Measurements from ENCODE around the gene NEK4.
A peak's percentile ranks its signal among the peaks of the same experiment; 100 is the strongest.

The NEK4 gene

DNA sequence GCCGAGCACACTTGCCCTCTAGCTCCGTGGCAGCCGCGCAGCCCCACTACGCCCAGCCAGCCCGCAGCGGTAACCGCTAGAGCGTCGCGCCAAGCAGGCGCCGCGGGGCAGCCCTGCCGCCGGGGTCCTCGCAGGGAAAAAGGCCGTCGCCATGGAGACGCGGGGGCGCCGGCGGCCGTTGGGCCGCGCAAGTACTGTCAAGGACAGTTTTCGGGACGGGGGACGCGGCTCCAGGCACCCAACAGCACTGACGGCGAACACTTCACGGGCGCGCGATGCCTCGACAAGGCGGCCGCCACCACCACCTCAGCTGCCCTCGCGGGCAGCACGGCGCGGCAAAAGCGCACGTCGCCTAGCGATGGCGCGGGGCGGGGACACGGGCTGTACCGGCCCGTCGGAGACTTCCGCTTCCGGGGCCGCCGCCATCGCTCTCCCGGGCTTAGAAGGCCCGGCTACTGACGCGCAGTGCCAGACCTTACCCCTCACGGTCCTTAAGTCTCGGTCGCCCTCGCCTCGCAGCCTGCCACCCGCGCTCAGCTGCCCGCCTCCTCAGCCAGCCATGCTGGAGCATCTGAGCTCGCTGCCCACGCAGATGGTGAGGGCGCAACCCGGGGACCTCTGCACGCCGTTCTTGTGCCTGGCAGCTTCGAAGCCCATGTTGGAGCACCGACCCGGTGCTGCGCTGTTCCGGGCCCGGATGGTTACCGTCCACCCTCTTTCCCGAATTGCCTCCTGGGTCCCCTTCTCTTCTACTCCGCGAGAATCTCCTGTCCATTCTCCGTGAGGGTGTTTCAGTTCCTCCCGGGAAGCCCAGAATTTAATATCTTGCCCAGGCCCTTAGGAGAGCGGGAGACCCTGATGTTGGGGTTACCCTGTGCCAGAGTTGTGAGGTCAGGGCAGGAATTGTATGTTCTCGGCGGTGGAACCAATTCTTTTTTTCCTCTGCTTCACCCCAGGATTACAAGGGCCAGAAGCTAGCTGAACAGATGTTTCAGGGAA lies 64.8 kb downstream of the NEK4 start, which contains the start of the genes GLT8D1 and SPCS1:
TSS of gene GLT8D1 (minus strand) at position 104 of the 999 bp plus-strand sequence. CDS start 5,331 bp downstream, outside the sequence.
TSS of gene SPCS1 (plus strand) at position 419 of the 999 bp plus-strand sequence. CDS start at position 560, 141 bp downstream.
- Histone ChIP-seq H3K36me3 (replicated peaks in 1 of 2; ENCODE audit: control insufficient read depth in 2 of 2, insufficient read depth in 2 of 2, low read length in 2 of 2) (peaks cover 4 to 37% of the 10 kb centered on the region in 2 donors), H3K14ac (ENCODE audit: low read length) (peak within 1 kb of the TSS; percentile 100), H3K27me3 (ENCODE audit: control insufficient read depth in 3 of 3, insufficient read depth in 3 of 3, low read depth in 1 of 3, low read length in 3 of 3) (no peaks in the 10 kb centered on the region), H3K9me3 (replicated peaks in 1 of 2; ENCODE audit: control insufficient read depth in 2 of 2, insufficient read depth in 1 of 2, low read depth in 1 of 2, low read length in 2 of 2) (peaks cover 0 to 1% of the 10 kb centered on the region in 2 donors), H2BK5ac (ENCODE audit: low read length) (peak within 1 kb of the TSS; percentile 98), H2BK120ac (ENCODE audit: low read depth, low read length) (no peak within 1 kb of the TSS), H3K4me1 (ENCODE audit: control insufficient read depth in 2 of 2, insufficient read depth in 1 of 2, low read depth in 1 of 2, low read length in 2 of 2) (peaks cover 5 to 8% of the 10 kb centered on the region in 2 donors), H3K4ac (ENCODE audit: low read length) (peak within 1 kb of the TSS; percentile 38), H3K79me1 (ENCODE audit: low read depth, low read length) (peaks cover 14% of the 10 kb centered on the region), H3K9ac (ENCODE audit: low read depth, low read length, poor library complexity) (peak within 1 kb of the TSS; percentile 100), H2AFZ (ENCODE audit: low read length) (peak within 1 kb of the TSS; percentile 99), H2BK12ac (ENCODE audit: low read length) (peak within 1 kb of the TSS; percentile 59), H4K91ac (ENCODE audit: low read depth, low read length, poor library complexity) (no peak within 1 kb of the TSS), H3K23ac (ENCODE audit: low read depth, low read length, poor library complexity) (peak within 1 kb of the TSS; percentile 96), H3K4me2 (ENCODE audit: insufficient read depth, low read length, poor library complexity, severe bottlenecking) (peak within 1 kb of the TSS; percentile 75), H4K8ac (ENCODE audit: low read depth, low read length) (no peak within 1 kb of the TSS), H2BK15ac (ENCODE audit: low read length) (peak within 1 kb of the TSS; percentile 69), H3K18ac (ENCODE audit: low read length) (peak within 1 kb of the TSS; percentile 100), H3K27ac (replicated peaks; ENCODE audit: low read length) (peak within 1 kb of the TSS; percentile 84), H3K4me3 (ENCODE audit: low read length in 2 of 2) (peak within 1 kb of the TSS; percentile 95 to 99), H2AK5ac (ENCODE audit: low read depth, low read length) (peak within 1 kb of the TSS; percentile 14)
- WGBS, 2 donors (ENCODE audit: extremely low coverage in 2 of 2, insufficient read length in 2 of 2, insufficient replicate concordance in 1 of 2): no CpG with 5 or more reads among the region's 94 CpGs
- peak; percentile 90 for DNase-seq (ENCODE audit: low spot score)

DNA sequence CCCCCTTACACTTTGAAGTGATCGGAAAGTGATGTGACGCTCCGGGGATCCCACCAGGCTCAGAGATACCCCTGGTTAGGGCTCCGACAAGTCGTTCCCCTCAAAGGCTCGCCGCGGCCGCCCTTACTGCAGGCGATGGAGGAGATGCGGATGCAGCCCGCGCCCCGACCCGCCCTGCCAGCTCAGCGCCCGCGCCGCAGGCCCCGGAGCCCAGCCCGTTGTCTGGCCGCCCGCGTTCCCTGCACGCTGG lies 65.4 kb downstream of the NEK4 start:
- peak overlapping the region; percentile 99 for H2AFZ ChIP-seq (ENCODE audit: low read length)
- no peak overlapping the region for H3K4ac ChIP-seq (ENCODE audit: low read length)
- peak overlapping the region; percentile 95 to 99 for H3K4me3 ChIP-seq (ENCODE audit: low read length in 2 of 2)
- peak overlapping the region; percentile 69 for H3K4me2 ChIP-seq (ENCODE audit: insufficient read depth, low read length, poor library complexity, severe bottlenecking)
- no peaks in the 10 kb centered on the region for H3K27me3 ChIP-seq (ENCODE audit: control insufficient read depth in 3 of 3, insufficient read depth in 3 of 3, low read depth in 1 of 3, low read length in 3 of 3)
- H2BK15ac ChIP-seq (ENCODE audit: low read length): peak overlapping the region; percentile 39
- peaks cover 4 to 31% of the 10 kb centered on the region in 2 donors for H3K36me3 ChIP-seq (replicated peaks in 1 of 2; ENCODE audit: control insufficient read depth in 2 of 2, insufficient read depth in 2 of 2, low read length in 2 of 2)
- H3K9ac ChIP-seq (ENCODE audit: low read depth, low read length, poor library complexity): peak overlapping the region; percentile 100
- no peak overlapping the region for H2BK12ac ChIP-seq (ENCODE audit: low read length)
- no CpG with 5 or more reads among the region's 25 CpGs for WGBS, 2 donors (ENCODE audit: extremely low coverage in 2 of 2, insufficient read length in 2 of 2, insufficient replicate concordance in 1 of 2)
- peak overlapping the region; percentile 100 for H3K18ac ChIP-seq (ENCODE audit: low read length)
- peak overlapping the region; percentile 96 for H3K23ac ChIP-seq (ENCODE audit: low read depth, low read length, poor library complexity)
- peaks cover 5 to 8% of the 10 kb centered on the region in 2 donors for H3K4me1 ChIP-seq (ENCODE audit: control insufficient read depth in 2 of 2, insufficient read depth in 1 of 2, low read depth in 1 of 2, low read length in 2 of 2)
- H3K9me3 ChIP-seq (replicated peaks in 1 of 2; ENCODE audit: control insufficient read depth in 2 of 2, insufficient read depth in 1 of 2, low read depth in 1 of 2, low read length in 2 of 2): peaks cover 0 to 1% of the 10 kb centered on the region in 2 donors
- peak overlapping the region; percentile 76 for H3K14ac ChIP-seq (ENCODE audit: low read length)
- no peak overlapping the region for H2BK120ac ChIP-seq (ENCODE audit: low read depth, low read length)
- no peak overlapping the region for H4K8ac ChIP-seq (ENCODE audit: low read depth, low read length)
- H3K79me1 ChIP-seq (ENCODE audit: low read depth, low read length): peaks cover 14% of the 10 kb centered on the region
- no peak overlapping the region for H4K91ac ChIP-seq (ENCODE audit: low read depth, low read length, poor library complexity)
- H3K27ac ChIP-seq (replicated peaks; ENCODE audit: low read length): peak overlapping the region; percentile 84
- no peak for DNase-seq (ENCODE audit: low spot score)
- H2BK5ac ChIP-seq (ENCODE audit: low read length): peak overlapping the region; percentile 98
- H2AK5ac ChIP-seq (ENCODE audit: low read depth, low read length): no peak overlapping the region

GRCh38 chr3:52704611-52705437 lies 65.9 kb downstream of the NEK4 start:
- WGBS, 2 donors (ENCODE audit: extremely low coverage in 2 of 2, insufficient read length in 2 of 2, insufficient replicate concordance in 1 of 2): no CpG with 5 or more reads among the region's 22 CpGs
- DNase-seq (ENCODE audit: low spot score): no peak
- Histone ChIP-seq H3K4ac (ENCODE audit: low read length) (no peak overlapping the region), H3K79me1 (ENCODE audit: low read depth, low read length) (peaks cover 14% of the 10 kb centered on the region), H3K9ac (ENCODE audit: low read depth, low read length, poor library complexity) (peak overlapping the region; percentile 100), H2BK15ac (ENCODE audit: low read length) (no peak overlapping the region), H2BK12ac (ENCODE audit: low read length) (no peak overlapping the region), H2AK5ac (ENCODE audit: low read depth, low read length) (no peak overlapping the region), H3K4me3 (ENCODE audit: low read length in 2 of 2) (peak overlapping the region; percentile 95 to 99), H3K27me3 (ENCODE audit: control insufficient read depth in 3 of 3, insufficient read depth in 3 of 3, low read depth in 1 of 3, low read length in 3 of 3) (no peaks in the 10 kb centered on the region), H4K91ac (ENCODE audit: low read depth, low read length, poor library complexity) (no peak overlapping the region), H2AFZ (ENCODE audit: low read length) (peak overlapping the region; percentile 99), H3K4me1 (ENCODE audit: control insufficient read depth in 2 of 2, insufficient read depth in 1 of 2, low read depth in 1 of 2, low read length in 2 of 2) (peaks cover 5 to 8% of the 10 kb centered on the region in 2 donors), H3K4me2 (ENCODE audit: insufficient read depth, low read length, poor library complexity, severe bottlenecking) (peak overlapping the region; percentile 69), H2BK5ac (ENCODE audit: low read length) (peak overlapping the region; percentile 98), H3K9me3 (replicated peaks in 1 of 2; ENCODE audit: control insufficient read depth in 2 of 2, insufficient read depth in 1 of 2, low read depth in 1 of 2, low read length in 2 of 2) (peaks cover 0 to 1% of the 10 kb centered on the region in 2 donors), H3K18ac (ENCODE audit: low read length) (peak overlapping the region; percentile 100), H3K27ac (replicated peaks; ENCODE audit: low read length) (no peak overlapping the region), H3K36me3 (replicated peaks in 1 of 2; ENCODE audit: control insufficient read depth in 2 of 2, insufficient read depth in 2 of 2, low read length in 2 of 2) (peaks cover 4 to 31% of the 10 kb centered on the region in 2 donors), H2BK120ac (ENCODE audit: low read depth, low read length) (no peak overlapping the region), H3K23ac (ENCODE audit: low read depth, low read length, poor library complexity) (no peak overlapping the region), H4K8ac (ENCODE audit: low read depth, low read length) (no peak overlapping the region), H3K14ac (ENCODE audit: low read length) (peak overlapping the region; percentile 76)

Data from neuronal stem cell (in vitro differentiated cells).